Measurements from ENCODE around the gene HES6. TPM values are rescaled to one million over a fixed set of nuclear protein-coding genes. Genes with fewer than 3 reads are reported as not detected.

The HES6 gene
- 1 to 10 TPM; 5.9 to 9.1 (median 8.0) TPM for total RNA-seq

DNA sequence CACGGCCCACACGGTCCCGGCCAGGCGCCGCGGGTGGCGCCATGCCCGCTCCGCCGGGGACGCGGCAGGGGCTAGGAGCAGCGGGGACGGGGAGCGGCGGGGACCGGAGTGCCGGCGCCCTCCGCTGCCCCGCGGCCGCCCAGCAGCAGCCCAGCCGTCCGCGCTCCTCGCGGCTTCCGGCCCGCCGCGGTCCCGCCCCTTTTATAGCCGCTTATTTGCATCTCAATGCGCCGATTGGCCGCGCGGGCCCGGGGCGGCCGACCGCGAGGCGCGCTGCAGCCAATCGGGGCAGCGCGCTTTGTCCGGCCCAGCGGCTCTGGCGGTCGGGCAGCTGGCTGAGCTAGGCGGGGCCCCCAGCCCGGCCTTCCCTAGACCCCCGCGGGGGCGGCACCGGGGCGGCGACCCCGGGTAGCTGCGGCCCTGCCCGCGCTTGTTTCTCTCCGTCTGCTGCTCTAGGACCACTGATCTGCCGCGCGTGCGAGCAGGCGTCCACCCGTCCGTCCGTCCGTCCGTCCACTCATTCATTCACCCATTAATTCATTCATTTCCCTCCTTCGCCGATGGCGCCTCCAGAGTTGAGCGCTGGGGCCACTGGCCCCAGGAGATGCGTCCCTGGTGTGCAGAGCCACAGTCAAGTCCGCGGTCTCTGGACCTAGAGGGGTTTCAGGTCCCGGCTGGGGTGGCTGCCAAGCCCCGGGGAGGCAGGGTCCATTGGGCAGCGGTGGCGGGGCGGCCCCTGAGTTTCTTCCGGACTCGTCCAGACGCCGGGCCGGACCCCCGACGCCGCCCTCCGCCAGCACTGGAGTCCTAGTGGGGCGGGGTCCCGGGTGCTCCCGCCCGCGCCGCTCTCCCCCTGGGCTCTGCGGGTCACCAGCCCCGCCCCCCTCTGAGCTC is at the start of gene HES6:
TSS of gene HES6 (minus strand) at position 176 of the 894 bp plus-strand sequence. CDS start at position 43, 133 bp downstream.
- Mint-ChIP-seq H3K4me1 (ENCODE audit: low read depth) (peaks cover 6% of the 10 kb centered on the region), H3K36me3 (ENCODE audit: insufficient read depth) (peaks cover 7% of the 10 kb centered on the region), H3K27me3 (ENCODE audit: low read depth) (peaks cover 17% of the 10 kb centered on the region), H3K9me3 (no peaks in the 10 kb centered on the region), H3K4me3 (peak within 1 kb of the TSS; percentile 82)
- DNase-seq (peak; percentile 51), ATAC-seq (peak; percentile 87 to 92)

DNA sequence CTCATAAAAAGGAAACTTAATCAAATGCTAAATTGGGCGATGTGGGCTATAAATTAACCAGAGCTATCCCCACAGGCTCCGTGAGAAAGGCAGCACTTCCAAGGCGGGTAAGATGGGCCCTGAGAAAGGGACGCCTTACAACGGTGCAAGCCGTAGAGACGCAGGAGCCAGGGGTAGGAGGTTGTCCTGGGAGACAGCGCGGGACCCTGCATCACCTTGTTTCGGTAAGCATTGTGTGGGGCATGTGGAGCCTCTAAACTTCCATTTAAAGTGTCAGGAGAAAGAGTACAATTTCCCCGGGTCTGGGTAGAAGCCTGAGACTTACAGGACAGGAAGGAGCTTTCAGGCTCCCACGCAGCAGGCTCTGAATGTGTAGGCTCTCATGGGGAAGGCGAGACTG is 49.7 kb upstream of the HES6 start:
- ATAC-seq (no peak), DNase-seq (no peak)
- Mint-ChIP-seq H3K9me3 (no peaks in the 10 kb centered on the region), H3K36me3 (ENCODE audit: insufficient read depth) (no peaks in the 10 kb centered on the region), H3K4me1 (ENCODE audit: low read depth) (peaks cover 37% of the 10 kb centered on the region), H3K27me3 (ENCODE audit: low read depth) (no peaks in the 10 kb centered on the region), H3K4me3 (peak overlapping the region; percentile 89)

- ATAC-seq (peak; percentile 86 to 90), DNase-seq (peak; percentile 96)
- Mint-ChIP-seq H3K4me3 (peak overlapping the region; percentile 89), H3K4me1 (ENCODE audit: low read depth) (peaks cover 38% of the 10 kb centered on the region), H3K9me3 (no peaks in the 10 kb centered on the region), H3K27me3 (ENCODE audit: low read depth) (no peaks in the 10 kb centered on the region), H3K36me3 (ENCODE audit: insufficient read depth) (no peaks in the 10 kb centered on the region)
Measured at GRCh38 chr2:238288650-238289573, 49.1 kb upstream of the HES6 start.

- no peaks in the 10 kb centered on the region for H3K27me3 Mint-ChIP-seq (ENCODE audit: low read depth)
- H3K36me3 Mint-ChIP-seq (ENCODE audit: insufficient read depth), result no peaks in the 10 kb centered on the region
- DNase-seq (peak; percentile 30), ATAC-seq (peak; percentile 23 to 25)
- H3K4me1 Mint-ChIP-seq (ENCODE audit: low read depth), result peaks cover 45% of the 10 kb centered on the region
- H3K9me3 Mint-ChIP-seq, result no peaks in the 10 kb centered on the region
- peak within 1 kb of the TSS; percentile 89 for H3K4me3 Mint-ChIP-seq
Measured at GRCh38 chr2:238287737-238288649, 48.2 kb upstream of the HES6 start, which contains the start of gene PER2. PER2 (minus strand) TSS chr2:238288610; CDS start chr2:238277936, 10,674 bp downstream.

DNA sequence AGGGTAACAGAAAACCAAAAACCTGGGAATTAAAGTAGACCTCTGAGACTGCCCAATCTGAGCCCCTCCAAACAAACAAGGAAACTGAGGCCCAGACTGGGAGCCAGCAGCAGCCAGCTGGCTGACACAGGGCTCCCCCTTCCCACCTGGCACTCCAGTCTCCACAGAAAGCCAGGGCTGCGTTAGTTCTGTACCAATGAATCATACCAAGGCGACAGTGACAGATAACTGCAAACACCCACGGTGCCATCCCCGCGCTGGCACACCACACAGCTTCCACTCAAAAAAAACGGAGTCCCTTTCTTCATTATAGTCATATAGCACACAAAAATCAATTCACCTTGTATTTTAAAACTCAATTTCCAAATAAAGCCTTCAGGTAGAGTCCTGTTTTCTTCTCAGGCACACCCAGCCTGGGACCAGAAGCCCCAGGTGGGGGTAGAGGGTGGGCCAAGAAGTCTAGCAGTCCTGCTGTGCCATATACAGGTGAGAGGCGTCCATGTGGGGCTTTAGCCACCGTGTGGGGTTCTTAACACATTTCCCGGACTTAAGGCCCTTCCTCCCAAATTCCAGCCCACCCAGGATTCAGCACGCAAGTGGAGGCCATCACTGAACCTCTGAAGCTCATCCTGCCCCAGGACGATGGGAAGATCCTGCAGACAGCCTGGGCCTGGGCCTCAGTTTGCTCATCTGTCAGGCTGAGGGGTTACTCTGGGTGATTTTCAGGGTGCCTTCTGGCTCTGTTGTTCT is 47.3 kb upstream of the HES6 start:
- peaks cover 4% of the 10 kb centered on the region for H3K36me3 Mint-ChIP-seq (ENCODE audit: insufficient read depth)
- peak overlapping the region; percentile 80 for H3K4me3 Mint-ChIP-seq
- DNase-seq (no peak), ATAC-seq (no peak)
- no peaks in the 10 kb centered on the region for H3K27me3 Mint-ChIP-seq (ENCODE audit: low read depth)
- H3K4me1 Mint-ChIP-seq (ENCODE audit: low read depth), result peaks cover 49% of the 10 kb centered on the region
- no peaks in the 10 kb centered on the region for H3K9me3 Mint-ChIP-seq

GRCh38 chr2:238286551-238286950 is 46.7 kb upstream of the HES6 start:
- DNase-seq, result no peak

GRCh38 chr2:238286095-238286494 is 46.3 kb upstream of the HES6 start:
- no peaks in the 10 kb centered on the region for H3K9me3 Mint-ChIP-seq
- H3K36me3 Mint-ChIP-seq (ENCODE audit: insufficient read depth), result peaks cover 4% of the 10 kb centered on the region
- ATAC-seq, result no peak
- no peaks in the 10 kb centered on the region for H3K27me3 Mint-ChIP-seq (ENCODE audit: low read depth)
- DNase-seq, result no peak
- H3K4me1 Mint-ChIP-seq (ENCODE audit: low read depth), result peaks cover 49% of the 10 kb centered on the region
- no peak overlapping the region for H3K4me3 Mint-ChIP-seq

More at GRCh38 chr2:238286551-238286950, 46.7 kb upstream of the HES6 start:
- Mint-ChIP-seq H3K9me3 (no peaks in the 10 kb centered on the region), H3K4me1 (ENCODE audit: low read depth) (peaks cover 49% of the 10 kb centered on the region), H3K4me3 (peak overlapping the region; percentile 80), H3K36me3 (ENCODE audit: insufficient read depth) (peaks cover 4% of the 10 kb centered on the region), H3K27me3 (ENCODE audit: low read depth) (no peaks in the 10 kb centered on the region)
- no peak for ATAC-seq

DNA sequence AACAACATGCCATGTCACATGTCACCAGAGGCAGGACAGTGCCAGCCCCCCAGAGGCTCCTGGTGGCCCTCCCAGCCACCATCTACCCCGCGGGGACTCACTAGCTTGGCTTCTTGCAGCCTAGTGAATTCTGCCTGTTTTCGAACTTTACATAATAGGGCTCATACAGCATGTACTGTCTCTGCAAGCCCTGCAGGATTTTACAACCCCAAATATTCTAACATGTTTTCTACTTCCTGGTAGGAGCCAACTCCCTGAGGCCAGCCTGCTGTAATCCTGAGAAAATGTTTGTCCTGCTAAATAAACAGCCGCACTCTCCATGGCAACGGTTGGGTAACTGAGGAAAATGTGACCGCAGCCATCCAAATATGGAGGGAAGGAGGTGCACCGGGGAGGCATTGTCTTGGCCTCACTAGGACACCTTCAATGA is 45.8 kb upstream of the HES6 start:
- DNase-seq (no peak), ATAC-seq (no peak)
- H3K36me3 Mint-ChIP-seq (ENCODE audit: insufficient read depth), result peaks cover 4% of the 10 kb centered on the region
- H3K27me3 Mint-ChIP-seq (ENCODE audit: low read depth), result no peaks in the 10 kb centered on the region
- H3K9me3 Mint-ChIP-seq, result no peaks in the 10 kb centered on the region
- H3K4me1 Mint-ChIP-seq (ENCODE audit: low read depth), result peaks cover 50% of the 10 kb centered on the region
- H3K4me3 Mint-ChIP-seq, result no peak overlapping the region

DNA sequence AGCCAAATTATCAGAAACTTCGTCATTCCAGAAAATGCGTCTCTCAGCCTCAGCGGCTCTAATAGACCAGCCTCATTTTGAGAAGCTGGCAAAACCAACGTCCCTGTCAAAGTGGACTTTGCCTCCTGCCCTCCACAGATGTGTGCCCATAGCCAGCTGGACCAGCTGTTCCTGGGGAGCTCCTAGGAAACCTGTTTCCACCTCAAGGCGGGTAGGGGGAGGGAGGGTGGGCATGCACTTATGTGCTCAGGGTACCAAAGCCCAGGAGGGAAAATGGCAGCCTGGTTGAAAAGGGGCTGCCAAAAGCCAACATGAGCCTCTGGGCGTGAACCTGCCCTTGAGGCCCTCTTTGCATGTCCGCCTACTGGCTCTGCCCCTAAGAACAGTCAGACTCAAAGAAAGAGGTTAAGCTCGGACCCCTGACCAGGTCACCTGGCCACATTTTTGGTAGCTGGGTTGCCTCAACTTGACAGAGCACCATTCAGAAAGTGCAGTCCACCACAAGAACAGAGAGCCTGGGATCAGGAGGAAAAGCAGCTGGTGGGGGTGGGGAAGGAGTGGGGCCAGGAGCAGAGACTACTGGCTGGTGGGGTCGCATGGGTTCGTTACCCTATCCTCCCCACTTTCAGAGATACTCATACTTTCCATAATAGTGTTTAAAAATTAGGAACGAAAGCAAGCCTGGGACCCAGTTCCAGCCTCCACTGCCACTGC is 45.1 kb upstream of the HES6 start:
- Mint-ChIP-seq H3K9me3 (no peaks in the 10 kb centered on the region), H3K36me3 (ENCODE audit: insufficient read depth) (peaks cover 4% of the 10 kb centered on the region), H3K4me3 (no peak overlapping the region), H3K27me3 (ENCODE audit: low read depth) (no peaks in the 10 kb centered on the region), H3K4me1 (ENCODE audit: low read depth) (peaks cover 47% of the 10 kb centered on the region)
- ATAC-seq (no peak), DNase-seq (no peak)

DNA sequence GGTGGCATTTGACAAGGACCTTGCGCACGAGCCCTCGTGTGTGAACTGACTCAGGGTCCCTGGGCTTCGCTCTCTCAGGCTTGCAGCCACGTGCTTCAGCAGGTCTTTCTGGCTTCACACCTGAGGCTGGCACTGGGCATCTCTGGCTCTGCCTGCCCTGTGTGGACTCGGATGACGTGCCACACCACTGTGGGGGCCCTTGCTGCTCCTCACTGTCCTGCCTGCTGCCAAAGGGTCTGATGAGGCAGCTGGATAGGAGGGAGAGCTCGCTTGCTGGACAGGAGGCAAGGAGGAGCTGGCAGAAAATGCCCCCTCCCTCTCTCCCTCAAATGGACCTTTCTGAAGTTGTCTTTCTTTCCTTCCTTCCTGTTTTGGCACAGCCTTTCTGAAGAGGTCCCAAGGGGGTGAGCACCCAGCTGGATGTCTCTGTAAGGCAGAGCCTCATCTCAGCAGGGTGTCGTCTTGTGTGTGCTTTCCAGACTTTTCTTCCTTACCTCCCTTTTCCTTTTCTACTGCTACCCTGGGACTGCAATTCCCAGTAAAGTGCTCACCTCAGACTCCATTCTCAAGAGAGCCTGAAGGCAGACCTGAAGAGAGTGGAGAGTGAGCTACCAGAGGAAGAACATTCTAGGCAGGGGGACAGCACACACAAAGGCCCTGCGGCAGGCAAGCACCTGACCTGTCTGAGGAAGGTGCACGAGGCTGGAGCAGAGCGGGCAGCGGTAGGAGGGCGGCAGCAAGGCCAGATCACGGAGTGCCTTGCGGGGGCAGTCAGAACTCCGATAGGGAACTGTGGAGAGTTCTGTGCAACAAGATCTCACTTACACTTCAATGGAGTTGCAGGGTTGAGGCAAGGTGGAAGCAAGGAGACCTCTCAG is 43.3 kb upstream of the HES6 start:
- H3K4me3 Mint-ChIP-seq, result no peak overlapping the region
- ATAC-seq (no peak), DNase-seq (no peak)
- no peaks in the 10 kb centered on the region for H3K27me3 Mint-ChIP-seq (ENCODE audit: low read depth)
- H3K9me3 Mint-ChIP-seq, result no peaks in the 10 kb centered on the region
- H3K4me1 Mint-ChIP-seq (ENCODE audit: low read depth), result peaks cover 39% of the 10 kb centered on the region
- peaks cover 4% of the 10 kb centered on the region for H3K36me3 Mint-ChIP-seq (ENCODE audit: insufficient read depth)

GRCh38 chr2:238281826-238282480 is 42.1 kb upstream of the HES6 start:
- H3K4me3 Mint-ChIP-seq, result no peak overlapping the region
- H3K4me1 Mint-ChIP-seq (ENCODE audit: low read depth), result peaks cover 31% of the 10 kb centered on the region
- no peaks in the 10 kb centered on the region for H3K27me3 Mint-ChIP-seq (ENCODE audit: low read depth)
- peaks cover 4% of the 10 kb centered on the region for H3K36me3 Mint-ChIP-seq (ENCODE audit: insufficient read depth)
- no peak for DNase-seq
- no peaks in the 10 kb centered on the region for H3K9me3 Mint-ChIP-seq
- ATAC-seq, result no peak

Data from activated T-cell treated with anti-CD3 and anti-CD28 coated beads, Interleukin-2, amount 50 U/mL, for 4 hours (primary cell).